Measurements from ENCODE around the gene UBE2O. TPM values are rescaled to one million over a fixed set of nuclear protein-coding genes. Genes with fewer than 3 reads are reported as not detected.
A peak's percentile ranks its signal among the peaks of the same experiment; 100 is the strongest.

UBE2O gene
- total RNA-seq, 1 experiment from 2014 or later, result 68.9 TPM

DNA sequence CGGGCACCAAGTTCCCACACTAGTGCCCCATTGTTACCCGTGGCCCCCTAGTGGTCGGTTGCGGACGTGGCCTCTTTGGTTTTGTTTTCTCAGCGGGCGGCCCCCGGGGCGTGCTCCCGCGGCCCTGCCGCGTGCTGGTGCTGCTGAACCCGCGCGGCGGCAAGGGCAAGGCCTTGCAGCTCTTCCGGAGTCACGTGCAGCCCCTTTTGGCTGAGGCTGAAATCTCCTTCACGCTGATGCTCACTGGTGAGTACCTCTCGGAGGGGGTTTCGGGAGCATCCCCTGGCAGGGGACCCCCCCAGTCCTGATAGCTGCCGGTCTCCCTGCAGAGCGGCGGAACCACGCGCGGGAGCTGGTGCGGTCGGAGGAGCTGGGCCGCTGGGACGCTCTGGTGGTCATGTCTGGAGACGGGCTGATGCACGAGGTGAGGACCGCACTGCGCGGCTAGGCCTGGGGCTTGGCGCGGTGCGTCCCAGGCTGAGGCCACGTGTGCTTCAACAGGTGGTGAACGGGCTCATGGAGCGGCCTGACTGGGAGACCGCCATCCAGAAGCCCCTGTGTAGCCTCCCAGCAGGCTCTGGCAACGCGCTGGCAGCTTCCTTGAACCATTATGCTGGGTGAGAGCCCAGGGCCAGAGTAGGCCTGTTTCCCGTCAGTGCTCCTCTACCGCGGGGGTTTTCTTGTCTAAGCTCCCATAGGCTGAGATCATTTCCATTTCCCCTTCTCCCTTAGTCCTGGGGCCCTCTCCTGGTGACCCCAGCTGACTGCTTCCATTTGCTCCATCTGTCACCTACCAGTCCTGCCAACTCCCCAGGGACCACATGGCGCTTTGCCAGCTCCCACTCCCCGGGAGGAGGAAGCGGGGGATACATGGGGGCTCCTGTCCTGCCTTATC, 66.8 kb downstream of the UBE2O start (continued):
- TF ChIP-seq, protein P1, sequence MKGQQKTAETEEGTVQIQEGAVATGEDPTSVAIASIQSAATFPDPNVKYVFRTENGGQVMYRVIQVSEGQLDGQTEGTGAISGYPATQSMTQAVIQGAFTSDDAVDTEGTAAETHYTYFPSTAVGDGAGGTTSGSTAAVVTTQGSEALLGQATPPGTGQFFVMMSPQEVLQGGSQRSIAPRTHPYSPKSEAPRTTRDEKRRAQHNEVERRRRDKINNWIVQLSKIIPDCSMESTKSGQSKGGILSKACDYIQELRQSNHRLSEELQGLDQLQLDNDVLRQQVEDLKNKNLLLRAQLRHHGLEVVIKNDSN (CRISPR knock-in tag; IDR thresholded peaks at IDR 0.05), result peak; percentile 87
- TF ChIP-seq, protein P2, sequence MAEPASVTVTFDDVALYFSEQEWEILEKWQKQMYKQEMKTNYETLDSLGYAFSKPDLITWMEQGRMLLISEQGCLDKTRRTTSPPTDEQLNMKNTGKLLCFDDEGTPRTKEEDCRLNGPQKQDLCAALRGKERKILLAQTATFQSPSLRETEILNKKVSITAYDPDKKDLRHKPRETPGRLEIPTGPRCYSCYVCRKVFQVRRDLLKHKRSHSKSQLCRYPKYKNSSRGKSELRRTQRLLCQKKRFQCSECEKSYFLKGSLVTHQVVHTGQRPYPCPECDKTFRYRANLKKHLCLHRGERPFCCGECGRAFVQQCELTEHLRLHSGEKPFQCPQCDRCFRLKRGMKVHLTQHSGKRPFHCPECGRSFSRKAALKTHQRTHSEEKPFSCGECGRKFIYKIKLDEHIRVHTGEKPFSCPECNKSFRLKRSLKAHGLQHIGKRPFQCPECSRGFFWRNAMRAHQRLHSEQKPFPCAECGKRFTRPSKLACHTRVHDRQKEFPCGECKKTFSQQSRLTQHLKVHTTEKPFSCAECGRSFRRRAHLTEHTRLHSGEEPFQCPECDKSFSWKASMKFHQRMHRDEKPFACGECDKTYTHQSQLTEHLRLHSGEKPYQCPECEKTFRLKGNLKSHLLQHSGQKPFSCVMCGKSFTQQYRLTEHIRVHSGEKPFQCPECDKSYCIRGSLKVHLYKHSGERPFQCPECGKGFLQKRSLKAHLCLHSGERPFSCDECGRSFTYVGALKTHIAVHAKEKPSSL (CRISPR knock-in tag; conservative IDR thresholded peaks at IDR 0.05), result no peak
- TF ChIP-seq, protein P3, sequence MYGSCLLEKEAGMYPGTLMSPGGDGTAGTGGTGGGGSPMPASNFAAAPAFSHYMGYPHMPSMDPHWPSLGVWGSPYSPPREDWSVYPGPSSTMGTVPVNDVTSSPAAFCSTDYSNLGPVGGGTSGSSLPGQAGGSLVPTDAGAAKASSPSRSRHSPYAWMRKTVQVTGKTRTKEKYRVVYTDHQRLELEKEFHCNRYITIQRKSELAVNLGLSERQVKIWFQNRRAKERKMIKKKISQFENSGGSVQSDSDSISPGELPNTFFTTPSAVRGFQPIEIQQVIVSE (CRISPR knock-in tag; IDR thresholded peaks at IDR 0.05; ENCODE audit: borderline replicate concordance), result no peak
- TF ChIP-seq, protein P4, sequence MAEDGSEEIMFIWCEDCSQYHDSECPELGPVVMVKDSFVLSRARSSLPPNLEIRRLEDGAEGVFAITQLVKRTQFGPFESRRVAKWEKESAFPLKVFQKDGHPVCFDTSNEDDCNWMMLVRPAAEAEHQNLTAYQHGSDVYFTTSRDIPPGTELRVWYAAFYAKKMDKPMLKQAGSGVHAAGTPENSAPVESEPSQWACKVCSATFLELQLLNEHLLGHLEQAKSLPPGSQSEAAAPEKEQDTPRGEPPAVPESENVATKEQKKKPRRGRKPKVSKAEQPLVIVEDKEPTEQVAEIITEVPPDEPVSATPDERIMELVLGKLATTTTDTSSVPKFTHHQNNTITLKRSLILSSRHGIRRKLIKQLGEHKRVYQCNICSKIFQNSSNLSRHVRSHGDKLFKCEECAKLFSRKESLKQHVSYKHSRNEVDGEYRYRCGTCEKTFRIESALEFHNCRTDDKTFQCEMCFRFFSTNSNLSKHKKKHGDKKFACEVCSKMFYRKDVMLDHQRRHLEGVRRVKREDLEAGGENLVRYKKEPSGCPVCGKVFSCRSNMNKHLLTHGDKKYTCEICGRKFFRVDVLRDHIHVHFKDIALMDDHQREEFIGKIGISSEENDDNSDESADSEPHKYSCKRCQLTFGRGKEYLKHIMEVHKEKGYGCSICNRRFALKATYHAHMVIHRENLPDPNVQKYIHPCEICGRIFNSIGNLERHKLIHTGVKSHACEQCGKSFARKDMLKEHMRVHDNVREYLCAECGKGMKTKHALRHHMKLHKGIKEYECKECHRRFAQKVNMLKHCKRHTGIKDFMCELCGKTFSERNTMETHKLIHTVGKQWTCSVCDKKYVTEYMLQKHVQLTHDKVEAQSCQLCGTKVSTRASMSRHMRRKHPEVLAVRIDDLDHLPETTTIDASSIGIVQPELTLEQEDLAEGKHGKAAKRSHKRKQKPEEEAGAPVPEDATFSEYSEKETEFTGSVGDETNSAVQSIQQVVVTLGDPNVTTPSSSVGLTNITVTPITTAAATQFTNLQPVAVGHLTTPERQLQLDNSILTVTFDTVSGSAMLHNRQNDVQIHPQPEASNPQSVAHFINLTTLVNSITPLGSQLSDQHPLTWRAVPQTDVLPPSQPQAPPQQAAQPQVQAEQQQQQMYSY (CRISPR knock-in tag; IDR thresholded peaks at IDR 0.05), result no peak
- TF ChIP-seq, protein P5, sequence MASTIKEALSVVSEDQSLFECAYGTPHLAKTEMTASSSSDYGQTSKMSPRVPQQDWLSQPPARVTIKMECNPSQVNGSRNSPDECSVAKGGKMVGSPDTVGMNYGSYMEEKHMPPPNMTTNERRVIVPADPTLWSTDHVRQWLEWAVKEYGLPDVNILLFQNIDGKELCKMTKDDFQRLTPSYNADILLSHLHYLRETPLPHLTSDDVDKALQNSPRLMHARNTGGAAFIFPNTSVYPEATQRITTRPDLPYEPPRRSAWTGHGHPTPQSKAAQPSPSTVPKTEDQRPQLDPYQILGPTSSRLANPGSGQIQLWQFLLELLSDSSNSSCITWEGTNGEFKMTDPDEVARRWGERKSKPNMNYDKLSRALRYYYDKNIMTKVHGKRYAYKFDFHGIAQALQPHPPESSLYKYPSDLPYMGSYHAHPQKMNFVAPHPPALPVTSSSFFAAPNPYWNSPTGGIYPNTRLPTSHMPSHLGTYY (CRISPR knock-in tag; IDR thresholded peaks at IDR 0.05), result no peak
- TF ChIP-seq JUN (CRISPR knock-in tag; IDR thresholded peaks at IDR 0.05) (peak; percentile 94), ZNF219 (CRISPR knock-in tag; IDR thresholded peaks at IDR 0.05; ENCODE audit: borderline replicate concordance) (peak; percentile 90), FOXP1 (CRISPR knock-in tag; IDR thresholded peaks at IDR 0.05; ENCODE audit: borderline replicate concordance) (peak; percentile 98), TEAD4 (CRISPR knock-in tag; IDR thresholded peaks at IDR 0.05) (peak; percentile 88), TEAD1 (CRISPR knock-in tag; IDR thresholded peaks at IDR 0.05) (peak; percentile 95), CREB1 (CRISPR knock-in tag; IDR thresholded peaks at IDR 0.05) (peak; percentile 81), CREM (CRISPR knock-in tag; IDR thresholded peaks at IDR 0.05) (no peak; the same call in 1 of the 2 replicates), OVOL2 (CRISPR knock-in tag; IDR thresholded peaks at IDR 0.05; ENCODE audit: borderline replicate concordance) (no peak)
- TF ChIP-seq, protein P6, sequence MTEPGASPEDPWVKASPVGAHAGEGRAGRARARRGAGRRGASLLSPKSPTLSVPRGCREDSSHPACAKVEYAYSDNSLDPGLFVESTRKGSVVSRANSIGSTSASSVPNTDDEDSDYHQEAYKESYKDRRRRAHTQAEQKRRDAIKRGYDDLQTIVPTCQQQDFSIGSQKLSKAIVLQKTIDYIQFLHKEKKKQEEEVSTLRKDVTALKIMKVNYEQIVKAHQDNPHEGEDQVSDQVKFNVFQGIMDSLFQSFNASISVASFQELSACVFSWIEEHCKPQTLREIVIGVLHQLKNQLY (CRISPR knock-in tag; IDR thresholded peaks at IDR 0.05), result no peak; the same call in 1 of the 2 replicates
- TF ChIP-seq, protein P7, sequence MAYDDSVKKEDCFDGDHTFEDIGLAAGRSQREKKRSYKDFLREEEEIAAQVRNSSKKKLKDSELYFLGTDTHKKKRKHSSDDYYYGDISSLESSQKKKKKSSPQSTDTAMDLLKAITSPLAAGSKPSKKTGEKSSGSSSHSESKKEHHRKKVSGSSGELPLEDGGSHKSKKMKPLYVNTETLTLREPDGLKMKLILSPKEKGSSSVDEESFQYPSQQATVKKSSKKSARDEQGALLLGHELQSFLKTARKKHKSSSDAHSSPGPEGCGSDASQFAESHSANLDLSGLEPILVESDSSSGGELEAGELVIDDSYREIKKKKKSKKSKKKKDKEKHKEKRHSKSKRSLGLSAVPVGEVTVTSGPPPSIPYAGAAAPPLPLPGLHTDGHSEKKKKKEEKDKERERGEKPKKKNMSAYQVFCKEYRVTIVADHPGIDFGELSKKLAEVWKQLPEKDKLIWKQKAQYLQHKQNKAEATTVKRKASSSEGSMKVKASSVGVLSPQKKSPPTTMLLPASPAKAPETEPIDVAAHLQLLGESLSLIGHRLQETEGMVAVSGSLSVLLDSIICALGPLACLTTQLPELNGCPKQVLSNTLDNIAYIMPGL (CRISPR knock-in tag; IDR thresholded peaks at IDR 0.05), result peak; percentile 71; the same call in 1 of the 2 replicates
- TF ChIP-seq, protein P8, sequence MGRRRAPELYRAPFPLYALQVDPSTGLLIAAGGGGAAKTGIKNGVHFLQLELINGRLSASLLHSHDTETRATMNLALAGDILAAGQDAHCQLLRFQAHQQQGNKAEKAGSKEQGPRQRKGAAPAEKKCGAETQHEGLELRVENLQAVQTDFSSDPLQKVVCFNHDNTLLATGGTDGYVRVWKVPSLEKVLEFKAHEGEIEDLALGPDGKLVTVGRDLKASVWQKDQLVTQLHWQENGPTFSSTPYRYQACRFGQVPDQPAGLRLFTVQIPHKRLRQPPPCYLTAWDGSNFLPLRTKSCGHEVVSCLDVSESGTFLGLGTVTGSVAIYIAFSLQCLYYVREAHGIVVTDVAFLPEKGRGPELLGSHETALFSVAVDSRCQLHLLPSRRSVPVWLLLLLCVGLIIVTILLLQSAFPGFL (CRISPR knock-in tag; IDR thresholded peaks at IDR 0.05; ENCODE audit: borderline replicate concordance), result peak; percentile 62; the same call in 1 of the 2 replicates
- TF ChIP-seq, protein P9, sequence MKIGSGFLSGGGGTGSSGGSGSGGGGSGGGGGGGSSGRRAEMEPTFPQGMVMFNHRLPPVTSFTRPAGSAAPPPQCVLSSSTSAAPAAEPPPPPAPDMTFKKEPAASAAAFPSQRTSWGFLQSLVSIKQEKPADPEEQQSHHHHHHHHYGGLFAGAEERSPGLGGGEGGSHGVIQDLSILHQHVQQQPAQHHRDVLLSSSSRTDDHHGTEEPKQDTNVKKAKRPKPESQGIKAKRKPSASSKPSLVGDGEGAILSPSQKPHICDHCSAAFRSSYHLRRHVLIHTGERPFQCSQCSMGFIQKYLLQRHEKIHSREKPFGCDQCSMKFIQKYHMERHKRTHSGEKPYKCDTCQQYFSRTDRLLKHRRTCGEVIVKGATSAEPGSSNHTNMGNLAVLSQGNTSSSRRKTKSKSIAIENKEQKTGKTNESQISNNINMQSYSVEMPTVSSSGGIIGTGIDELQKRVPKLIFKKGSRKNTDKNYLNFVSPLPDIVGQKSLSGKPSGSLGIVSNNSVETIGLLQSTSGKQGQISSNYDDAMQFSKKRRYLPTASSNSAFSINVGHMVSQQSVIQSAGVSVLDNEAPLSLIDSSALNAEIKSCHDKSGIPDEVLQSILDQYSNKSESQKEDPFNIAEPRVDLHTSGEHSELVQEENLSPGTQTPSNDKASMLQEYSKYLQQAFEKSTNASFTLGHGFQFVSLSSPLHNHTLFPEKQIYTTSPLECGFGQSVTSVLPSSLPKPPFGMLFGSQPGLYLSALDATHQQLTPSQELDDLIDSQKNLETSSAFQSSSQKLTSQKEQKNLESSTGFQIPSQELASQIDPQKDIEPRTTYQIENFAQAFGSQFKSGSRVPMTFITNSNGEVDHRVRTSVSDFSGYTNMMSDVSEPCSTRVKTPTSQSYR (CRISPR knock-in tag; IDR thresholded peaks at IDR 0.05), result peak; percentile 70; the same call in 1 of the 2 replicates
